ENCODE results near the gene GLDC. TPM values are rescaled to one million over a fixed set of nuclear protein-coding genes. Genes with fewer than 3 reads are reported as not detected.

GLDC gene
- total RNA-seq, 1 experiment from 2014 or later: 1.5 TPM

DNA sequence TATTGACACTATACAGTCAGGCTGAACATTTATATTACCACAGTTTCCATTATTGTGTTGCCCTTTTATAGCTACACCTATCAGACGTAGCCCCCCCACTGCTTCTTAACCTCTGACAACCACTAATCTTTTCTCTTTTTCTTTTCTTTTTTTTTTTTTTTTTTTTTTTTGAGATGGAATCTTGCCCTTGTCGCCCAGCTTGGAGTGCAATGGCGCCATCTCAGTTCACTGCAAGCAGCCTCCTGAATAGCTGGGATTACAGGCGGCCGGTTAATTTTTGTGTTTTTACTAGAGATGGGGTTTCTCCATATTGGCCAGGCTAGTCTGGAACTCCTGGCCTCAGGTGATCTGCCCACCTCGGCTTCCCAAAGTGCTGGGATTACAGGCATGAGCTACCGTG is 157.1 kb downstream of the GLDC start:
- CTCF ChIA-PET: no interaction called here

DNA sequence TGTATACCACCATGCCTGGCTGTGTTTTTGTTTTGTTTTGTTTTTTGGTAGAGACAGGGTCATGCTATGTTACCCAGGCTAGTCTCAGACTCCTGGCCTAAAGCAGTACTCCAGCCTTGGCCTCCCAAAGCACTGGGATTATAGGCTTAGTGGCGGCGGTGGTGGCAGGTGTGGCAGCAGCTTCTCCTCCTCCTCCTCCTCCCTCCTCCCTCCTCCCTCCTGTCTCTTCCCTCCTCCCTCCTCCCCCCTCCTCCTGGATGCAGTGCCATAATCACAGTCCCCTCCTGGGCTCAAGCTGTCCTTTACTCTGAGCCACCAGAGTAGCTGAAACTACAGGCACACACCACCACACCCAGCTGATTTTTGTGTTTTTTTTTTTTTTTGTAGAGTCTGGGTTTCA is 161.3 kb downstream of the GLDC start:
- BruUV-seq (replicated peaks): no TSS peak
- no peaks in the 10 kb centered on the region for H3K79me2 ChIP-seq (ENCODE audit: low read depth)
- no peak overlapping the region for H2AFZ ChIP-seq
- H3K27me3 ChIP-seq (ENCODE audit: insufficient read depth, low read depth): no peaks in the 10 kb centered on the region
- no peaks in the 10 kb centered on the region for H3K4me1 ChIP-seq (replicated peaks; ENCODE audit: insufficient read depth)
- H3K27ac ChIP-seq: no peak overlapping the region
- H3K4me2 ChIP-seq: no peak overlapping the region
- H3K4me3 ChIP-seq: no peak overlapping the region
- no peak for TF ChIP-seq EZH2 (IDR thresholded peaks at IDR 0.05; ENCODE audit: low read depth)
- TF ChIP-seq, protein P1, sequence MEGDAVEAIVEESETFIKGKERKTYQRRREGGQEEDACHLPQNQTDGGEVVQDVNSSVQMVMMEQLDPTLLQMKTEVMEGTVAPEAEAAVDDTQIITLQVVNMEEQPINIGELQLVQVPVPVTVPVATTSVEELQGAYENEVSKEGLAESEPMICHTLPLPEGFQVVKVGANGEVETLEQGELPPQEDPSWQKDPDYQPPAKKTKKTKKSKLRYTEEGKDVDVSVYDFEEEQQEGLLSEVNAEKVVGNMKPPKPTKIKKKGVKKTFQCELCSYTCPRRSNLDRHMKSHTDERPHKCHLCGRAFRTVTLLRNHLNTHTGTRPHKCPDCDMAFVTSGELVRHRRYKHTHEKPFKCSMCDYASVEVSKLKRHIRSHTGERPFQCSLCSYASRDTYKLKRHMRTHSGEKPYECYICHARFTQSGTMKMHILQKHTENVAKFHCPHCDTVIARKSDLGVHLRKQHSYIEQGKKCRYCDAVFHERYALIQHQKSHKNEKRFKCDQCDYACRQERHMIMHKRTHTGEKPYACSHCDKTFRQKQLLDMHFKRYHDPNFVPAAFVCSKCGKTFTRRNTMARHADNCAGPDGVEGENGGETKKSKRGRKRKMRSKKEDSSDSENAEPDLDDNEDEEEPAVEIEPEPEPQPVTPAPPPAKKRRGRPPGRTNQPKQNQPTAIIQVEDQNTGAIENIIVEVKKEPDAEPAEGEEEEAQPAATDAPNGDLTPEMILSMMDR (conservative IDR thresholded peaks at IDR 0.05): no peak
- 0 out of 2 replicates have a peak, but pooled peaks cover 4% of the 10 kb centered on the region for H3K36me3 ChIP-seq (ENCODE audit: low read depth)
- H3K9me2 ChIP-seq (ENCODE audit: insufficient read depth): no peaks in the 10 kb centered on the region
- no peak for DNase-seq
- H3K9me3 ChIP-seq (ENCODE audit: insufficient read depth, low read depth): no peaks in the 10 kb centered on the region
- ChIA-PET CTCF (no interaction called here), POLR2A (ENCODE audit: unreplicated experiment) (interaction anchor here (0.9 kb wide), 1 partner anchor 13 kb away, joined by 8 read pairs; no protein-coding TSS in a partner anchor)
- intact Hi-C loops (cut with micrococcal nuclease; ENCODE audit: unreplicated experiment): no loop called here
- H4K20me1 ChIP-seq (ENCODE audit: insufficient read depth): no peaks in the 10 kb centered on the region
- H3F3A ChIP-seq (ENCODE audit: insufficient read depth, low read depth): no peaks in the 10 kb centered on the region

More for the DNA sequence above, 157.1 kb downstream of the GLDC start:
- intact Hi-C loops (cut with micrococcal nuclease; ENCODE audit: unreplicated experiment): no loop called here
- Histone ChIP-seq H3K9me3 (ENCODE audit: insufficient read depth, low read depth) (no peaks in the 10 kb centered on the region), H3K4me1 (replicated peaks; ENCODE audit: insufficient read depth) (no peaks in the 10 kb centered on the region), H3K27ac (no peak overlapping the region), H3K4me3 (no peak overlapping the region), H3K27me3 (ENCODE audit: insufficient read depth, low read depth) (no peaks in the 10 kb centered on the region), H3K4me2 (no peak overlapping the region), H2AFZ (no peak overlapping the region), H3K9me2 (ENCODE audit: insufficient read depth) (no peaks in the 10 kb centered on the region), H3F3A (ENCODE audit: insufficient read depth, low read depth) (no peaks in the 10 kb centered on the region), H3K36me3 (ENCODE audit: low read depth) (peaks cover 4% of the 10 kb centered on the region; the same call in 1 of the 2 replicates), H4K20me1 (ENCODE audit: insufficient read depth) (no peaks in the 10 kb centered on the region), H3K79me2 (ENCODE audit: low read depth) (no peaks in the 10 kb centered on the region)
- POLR2A ChIA-PET (ENCODE audit: unreplicated experiment): no interaction called here
- no TSS peak for BruUV-seq (replicated peaks)
- DNase-seq: no peak
- TF ChIP-seq, protein P1 (conservative IDR thresholded peaks at IDR 0.05): no peak
- TF ChIP-seq EZH2 (IDR thresholded peaks at IDR 0.05; ENCODE audit: low read depth): no peak

Other genes starting within 250 kb of the GLDC start
- gene UHRF2, start 232.5 kb downstream of the GLDC start, total RNA-seq (2021): 32.6 and 40.9 TPM in 2 replicates
- gene KDM4C, start 112.2 kb upstream of the GLDC start, total RNA-seq (2021): 11.6 and 12.9 TPM in 2 replicates